ENCODE measurements around the gene CXorf58.
A peak's percentile ranks its signal among the peaks of the same experiment; 100 is the strongest.
"Not testable (repeated sequence)": the region's sequence is repeated elsewhere in the genome, so short reads cannot be mapped to it uniquely, and the experiment has no call there.

CXorf58 gene

DNA sequence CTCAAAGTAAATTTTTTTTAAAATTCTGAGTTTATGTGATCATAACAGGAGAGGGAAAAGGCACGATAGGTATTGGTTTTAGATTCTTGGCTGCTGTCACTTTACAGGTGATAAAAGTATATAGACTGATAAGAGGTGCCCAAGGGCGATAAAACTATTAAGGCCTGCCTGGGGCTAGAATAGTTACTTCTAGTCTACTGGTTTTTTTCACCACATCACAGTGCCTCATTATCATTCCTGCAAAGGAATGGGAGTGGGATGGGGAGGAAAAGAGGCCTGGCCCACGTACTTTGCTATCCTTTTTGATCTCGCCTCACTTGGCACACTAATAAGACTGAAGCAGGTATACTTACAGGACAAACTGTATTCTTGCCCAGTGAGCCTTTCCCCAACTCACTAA lies 46.6 kb downstream of the CXorf58 start:
- no peak for DNase-seq (ENCODE audit: low spot score)

GRCh38 chrX:23959781-23960180 lies 52.0 kb downstream of the CXorf58 start:
- peak; percentile 49 for DNase-seq (ENCODE audit: low spot score)

DNA sequence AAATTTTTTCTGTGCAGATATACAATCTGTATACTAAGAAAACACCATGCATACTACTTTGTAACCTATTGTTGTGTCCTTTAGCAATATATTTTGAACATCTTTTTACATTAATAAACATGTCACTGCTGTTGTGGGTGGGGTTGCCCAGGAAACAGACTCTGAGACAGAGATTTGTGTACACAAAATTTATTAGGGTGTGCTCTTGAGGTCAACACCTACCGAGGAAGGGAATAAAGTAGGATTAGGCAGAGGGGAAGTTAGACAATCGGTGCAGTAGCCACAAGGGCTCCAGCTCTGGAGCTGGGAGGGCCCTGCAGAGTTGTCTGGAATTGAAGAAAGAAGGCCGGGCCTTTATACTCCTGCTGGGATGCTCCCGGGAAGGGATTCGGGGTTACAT lies 56.4 kb downstream of the CXorf58 start:
- DNase-seq (ENCODE audit: low spot score) = no peak

- not testable (repeated sequence) for DNase-seq (ENCODE audit: low spot score)
These were observed 57.8 kb downstream of the CXorf58 start for GRCh38 chrX:23965630-23966029.

- DNase-seq (ENCODE audit: low spot score) = no peak
These were observed 70.7 kb downstream of the CXorf58 start for GRCh38 chrX:23978491-23978890.

- DNase-seq (ENCODE audit: low spot score) = no peak
These were observed 72.2 kb downstream of the CXorf58 start for GRCh38 chrX:23980011-23980441.

DNA sequence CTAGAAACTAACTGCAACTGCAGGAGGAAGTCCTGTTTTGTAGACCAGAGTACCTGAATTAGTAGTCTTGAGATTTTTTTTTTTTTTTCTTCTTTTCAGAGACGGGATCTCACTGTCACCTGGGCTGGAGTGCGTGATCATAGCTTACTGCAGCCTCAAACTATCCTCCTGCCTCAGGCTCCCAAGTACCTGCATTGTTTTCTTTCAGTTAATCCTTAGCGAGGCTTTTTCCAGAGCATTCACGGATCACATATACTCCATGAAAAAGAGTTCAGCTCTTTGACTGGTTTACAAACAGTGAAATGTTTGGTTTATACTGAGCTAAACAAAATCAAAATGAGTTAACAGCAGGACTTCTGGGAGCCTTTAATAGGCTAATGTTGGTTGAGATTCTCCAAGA lies 73.4 kb downstream of the CXorf58 start:
- no peak for DNase-seq (ENCODE audit: low spot score)

GRCh38 chrX:23981711-23982110 lies 73.9 kb downstream of the CXorf58 start:
- no peak for DNase-seq (ENCODE audit: low spot score)

- DNase-seq (ENCODE audit: low spot score) = no peak
These were observed 75.1 kb downstream of the CXorf58 start for GRCh38 chrX:23982891-23983290.
